HCT116 (cell line): ENCODE results near the gene TUNAR. TPM values are rescaled to one million over a fixed set of nuclear protein-coding genes. Genes with fewer than 3 reads are reported as not detected.

Source experiments
- ATAC-seq: fragments of 200-7000 bp; cut with Tn5 transposase; 2 replicates; pipeline ENCODE4 v1.9.1; 2020; ENCODE audit warnings: mild to moderate bottlenecking, moderate library complexity
- BruUV-seq: library from RNA; stranded (reverse); fragments of 400-500 nt; replicated peaks from 2 replicates; lab custom pipeline; 2021; lab: Mats Ljungman, UMichigan
- CTCF ChIA-PET: fragments of 300-600 bp; sonication (Branson Sonifier 250); formaldehyde crosslinking; loops from one replicate; lab custom pipeline; 2021; ENCODE audit warnings: antibody characterized with exemption; lab: Charles Lee
- POLR2A ChIA-PET: fragments of 300-600, 350-600 bp; sonication (Branson Sonifier 250); formaldehyde crosslinking; loops from one replicate; lab custom pipeline; 2021; ENCODE audit warnings: antibody characterized with exemption; lab: Charles Lee
- RAD21 ChIA-PET, 2 experiments: fragments of 300-600 bp; sonication (Branson Sonifier 250); formaldehyde crosslinking; loops; one replicate each; lab custom pipeline; 2023; ENCODE audit warnings: low total read pairs in 2 of 2; ENCODE audit not compliant: uncharacterized antibody in 2 of 2, unreplicated experiment in 2 of 2, low non-redundant PET in 1 of 2; lab: Charles Lee
- DNase-seq: peaks from one replicate; pipeline ENCODE4 v3.0.0-alpha.2; 2010; ENCODE audit warnings: low read depth, low spot score
- H2AFZ ChIP-seq: fragments of 200-600 bp; shearing (Covaris generic), sonication (generic); 2 replicates; pipeline ENCODE4 v1.6.1; 2017; ENCODE audit warnings: low read depth, mixed run types, mixed read lengths, antibody characterized with exemption, low read length; ENCODE audit not compliant: poor library complexity, severe bottlenecking
- H3K27ac ChIP-seq: 2 replicates; pipeline ENCODE4 v1.5.1; 2012; ENCODE audit warnings: low read depth, low read length
- H3K27me3 ChIP-seq: fragments of 200-600 bp; sonication (generic); 2 replicates; pipeline ENCODE4 v1.6.1; 2016; ENCODE audit warnings: mixed run types, low read length, mixed read lengths; ENCODE audit not compliant: insufficient read depth
- H3K36me3 ChIP-seq, 2 experiments: fragments of 200-500 bp in 1 of 2; fragments of 200-600 bp in 1 of 2; sonication (Bioruptor generic) in 1 of 2; sonication (generic) in 1 of 2; 2 replicates each; pipeline versions ENCODE4 v1.5.1 to v1.6.1; 2014 to 2016; ENCODE audit warnings: low read length in 2 of 2, inconsistent platforms in 1 of 2, mixed read lengths in 1 of 2, mixed run types in 1 of 2; ENCODE audit not compliant: insufficient read depth in 2 of 2, control insufficient read depth in 1 of 2
- H3K4me1 ChIP-seq, 2 experiments: fragments of 200-600 bp in 1 of 2; sonication (generic) in 1 of 2; 2 replicates each; pipeline versions ENCODE4 v1.5.1 to v1.6.1; 2012 to 2017; ENCODE audit warnings: low read length in 2 of 2, inconsistent platforms in 1 of 2, mild to moderate bottlenecking in 1 of 2, mixed read lengths in 1 of 2, mixed run types in 1 of 2, moderate library complexity in 1 of 2; ENCODE audit not compliant: insufficient read depth in 2 of 2, control insufficient read depth in 1 of 2
- H3K4me2 ChIP-seq: fragments of 200-600 bp; sonication (generic); 2 replicates; pipeline ENCODE4 v1.6.1; 2017; ENCODE audit warnings: mixed run types, low read length, mixed read lengths
- H3K4me3 ChIP-seq, 2 experiments: fragments of 200-600 bp in 1 of 2; sonication (generic) in 1 of 2; replicated peaks in 1 of 2; 2 replicates each; pipeline ENCODE4 v1.5.1; 2011 to 2016; ENCODE audit warnings: low read length in 2 of 2, control low read depth in 1 of 2, low read depth in 1 of 2, mild to moderate bottlenecking in 1 of 2, mixed read lengths in 1 of 2, mixed run types in 1 of 2
- H3K79me2 ChIP-seq: fragments of 200-600 bp; sonication (generic); 2 replicates; pipeline ENCODE4 v1.6.1; 2017; ENCODE audit warnings: mild to moderate bottlenecking, mixed run types, low read length, moderate library complexity, mixed read lengths; ENCODE audit not compliant: insufficient read depth
- H3K9ac ChIP-seq: fragments of 200-600 bp; sonication (generic); 2 replicates; pipeline ENCODE4 v1.6.1; 2016; ENCODE audit warnings: low read length, mixed read lengths
- H3K9me2 ChIP-seq: fragments of 200-600 bp; sonication (generic), shearing (Covaris generic); 2 replicates; pipeline ENCODE4 v1.6.1; 2017; ENCODE audit warnings: mixed run types, mild to moderate bottlenecking, moderate library complexity; ENCODE audit not compliant: insufficient read depth
- H3K9me3 ChIP-seq, 2 experiments: fragments of 200-500 bp in 1 of 2; fragments of 200-600 bp in 1 of 2; sonication (Bioruptor generic) in 1 of 2; sonication (generic) in 1 of 2; 2 replicates each; pipeline ENCODE4 v1.6.1; 2014 to 2017; ENCODE audit warnings: low read length in 2 of 2, mixed read lengths in 2 of 2, inconsistent platforms in 1 of 2, low read depth in 1 of 2, mild to moderate bottlenecking in 1 of 2, mixed run types in 1 of 2, moderate library complexity in 1 of 2; ENCODE audit not compliant: control insufficient read depth in 1 of 2, insufficient read depth in 1 of 2
- H4K20me1 ChIP-seq: fragments of 200-600 bp; sonication (generic), shearing (Covaris generic); 2 replicates; pipeline ENCODE4 v1.6.1; 2017; ENCODE audit warnings: mixed run types, mild to moderate bottlenecking, moderate library complexity; ENCODE audit not compliant: insufficient read depth
- EGR1 ChIP-seq: IDR thresholded peaks from 2 replicates; pipeline ENCODE4 v1.6.1; 2012; ENCODE audit warnings: low read depth
- EZH2 ChIP-seq: fragments of 200-600 bp; sonication (generic); IDR thresholded peaks from 2 replicates; pipeline ENCODE4 v1.6.1; 2017; ENCODE audit warnings: antibody characterized with exemption, mixed run types
- JUND ChIP-seq: IDR thresholded peaks from 2 replicates; pipeline ENCODE4 v1.6.1; 2012
- POLR2A ChIP-seq: IDR thresholded peaks from 2 replicates; pipeline ENCODE4 v1.7.0; 2011; ENCODE audit warnings: borderline replicate concordance; ENCODE audit not compliant: insufficient read depth, insufficient read length; ENCODE audit errors: extremely low read depth
- POLR2AphosphoS5 ChIP-seq: IDR thresholded peaks from 2 replicates; pipeline ENCODE4 v1.6.1; 2011; ENCODE audit warnings: mild to moderate bottlenecking, low read depth, low read length, moderate library complexity
- RAD21 ChIP-seq: IDR thresholded peaks from 2 replicates; pipeline ENCODE4 v1.6.1; 2012; ENCODE audit warnings: low read depth, mild to moderate bottlenecking
- SRF ChIP-seq: IDR thresholded peaks from 2 replicates; pipeline ENCODE4 v1.6.1; 2012; ENCODE audit warnings: low read depth
- intact Hi-C: fragments of 100-400 bp; cut with micrococcal nuclease; formaldehyde crosslinking; loops from 2 replicates; pipeline ENCODE4 v1.10.0; 2022
- total RNA-seq: library from RNA; stranded (reverse); gene quantifications from one replicate; pipeline ENCODE4 v1.2.1, GENCODE V29; 2021; ENCODE audit not compliant: unreplicated experiment
- TF ChIP-seq, protein P1 (sequence below), 3 experiments: fragments of 200-600 bp in 1 of 3; sonication (generic) in 1 of 3; IDR thresholded peaks in 2 of 3; conservative IDR thresholded peaks in 1 of 3; 2 replicates each; pipeline ENCODE4 v1.5.1; 2012 to 2017; ENCODE audit warnings: low read depth in 2 of 3, low read length in 2 of 3, antibody characterized with exemption in 1 of 3, borderline replicate concordance in 1 of 3, control low read depth in 1 of 3, mild to moderate bottlenecking in 1 of 3, mixed read lengths in 1 of 3, mixed run types in 1 of 3, moderate library complexity in 1 of 3; ENCODE audit not compliant: insufficient read depth in 1 of 3

TUNAR gene
- total RNA-seq, 1 experiment from 2014 or later, result not detected

DNA sequence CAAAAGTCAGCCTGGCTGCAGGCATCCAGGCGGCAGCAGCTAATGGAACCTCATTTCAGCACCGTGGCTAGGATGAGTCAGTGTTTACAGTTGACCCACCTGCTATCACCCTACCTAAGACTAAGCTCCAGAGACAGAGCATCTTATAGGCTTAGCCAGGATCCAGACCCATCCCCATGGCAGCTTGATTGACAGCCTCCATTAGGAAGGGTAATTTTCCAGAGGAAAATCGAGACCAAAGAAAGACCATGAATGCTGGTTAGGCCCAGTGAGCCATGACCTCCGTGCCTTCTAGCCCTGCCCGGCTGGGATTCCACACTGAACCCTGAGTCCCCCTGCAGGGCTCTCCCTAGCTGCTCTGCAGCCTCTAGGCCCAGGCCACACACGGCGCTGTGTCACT, 38.7 kb downstream of the TUNAR start:
- peak; percentile 42; the same call in 1 of the 2 replicates for ATAC-seq
- RAD21 ChIA-PET, result no interaction called here
- intact Hi-C loops, result no loop called here
- CTCF ChIA-PET, result no interaction called here
- H3K9ac ChIP-seq, result no peak overlapping the region
- no peak for DNase-seq
- no peaks in the 10 kb centered on the region for H3K4me1 ChIP-seq
- no peak overlapping the region for H3K4me3 ChIP-seq
- no peaks in the 10 kb centered on the region for H3K9me3 ChIP-seq
- no peak overlapping the region for H2AFZ ChIP-seq
- H3K79me2 ChIP-seq, result no peaks in the 10 kb centered on the region
- H3K36me3 ChIP-seq, result no peaks in the 10 kb centered on the region
- H3K27me3 ChIP-seq, result peaks cover 27% of the 10 kb centered on the region; the same call in 1 of the 2 replicates
- H3K9me2 ChIP-seq, result no peaks in the 10 kb centered on the region
- POLR2A ChIA-PET, result no interaction called here
- no peaks in the 10 kb centered on the region for H4K20me1 ChIP-seq
- H3K27ac ChIP-seq, result no peak overlapping the region
- no peak overlapping the region for H3K4me2 ChIP-seq
- no TSS peak for BruUV-seq
- TF ChIP-seq JUND, result no peak
- no peak for TF ChIP-seq EGR1
- TF ChIP-seq RAD21, result no peak

DNA sequence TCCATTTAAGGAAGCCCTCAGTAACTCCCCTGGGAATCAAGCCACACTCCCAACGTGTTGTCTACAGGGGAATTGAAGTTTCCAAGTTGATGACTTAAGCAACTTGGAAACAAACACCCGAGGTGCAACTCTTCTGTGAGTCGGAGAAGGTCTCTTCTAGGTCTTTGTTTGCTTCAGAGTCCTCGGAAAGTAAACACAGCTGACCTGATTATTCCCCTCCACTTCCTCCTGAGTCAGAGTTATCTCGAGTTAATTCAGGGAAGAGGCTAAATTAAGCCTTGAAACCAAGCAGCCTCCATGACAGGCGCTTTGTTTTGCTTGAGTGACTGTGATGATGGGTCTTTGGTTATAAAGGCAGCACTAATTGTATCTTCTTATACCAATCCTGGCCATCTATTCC, 41.8 kb downstream of the TUNAR start:
- Histone ChIP-seq H3K9ac (no peak overlapping the region), H3K4me3 (no peak overlapping the region), H3K36me3 (no peaks in the 10 kb centered on the region), H3K27me3 (peaks cover 39% of the 10 kb centered on the region), H3K4me2 (no peak overlapping the region), H3K79me2 (no peaks in the 10 kb centered on the region), H2AFZ (no peak overlapping the region), H4K20me1 (no peaks in the 10 kb centered on the region), H3K9me2 (no peaks in the 10 kb centered on the region), H3K4me1 (no peaks in the 10 kb centered on the region), H3K27ac (no peak overlapping the region), H3K9me3 (no peaks in the 10 kb centered on the region)
- CTCF ChIA-PET, result no interaction called here
- RAD21 ChIA-PET, result no interaction called here
- POLR2A ChIA-PET, result no interaction called here
- ATAC-seq (no peak), DNase-seq (no peak)
- BruUV-seq, result no TSS peak
- TF ChIP-seq SRF (no peak), EGR1 (no peak), EZH2 (no peak), POLR2AphosphoS5 (no peak), POLR2A (no peak), RAD21 (no peak)
- TF ChIP-seq, protein P1, sequence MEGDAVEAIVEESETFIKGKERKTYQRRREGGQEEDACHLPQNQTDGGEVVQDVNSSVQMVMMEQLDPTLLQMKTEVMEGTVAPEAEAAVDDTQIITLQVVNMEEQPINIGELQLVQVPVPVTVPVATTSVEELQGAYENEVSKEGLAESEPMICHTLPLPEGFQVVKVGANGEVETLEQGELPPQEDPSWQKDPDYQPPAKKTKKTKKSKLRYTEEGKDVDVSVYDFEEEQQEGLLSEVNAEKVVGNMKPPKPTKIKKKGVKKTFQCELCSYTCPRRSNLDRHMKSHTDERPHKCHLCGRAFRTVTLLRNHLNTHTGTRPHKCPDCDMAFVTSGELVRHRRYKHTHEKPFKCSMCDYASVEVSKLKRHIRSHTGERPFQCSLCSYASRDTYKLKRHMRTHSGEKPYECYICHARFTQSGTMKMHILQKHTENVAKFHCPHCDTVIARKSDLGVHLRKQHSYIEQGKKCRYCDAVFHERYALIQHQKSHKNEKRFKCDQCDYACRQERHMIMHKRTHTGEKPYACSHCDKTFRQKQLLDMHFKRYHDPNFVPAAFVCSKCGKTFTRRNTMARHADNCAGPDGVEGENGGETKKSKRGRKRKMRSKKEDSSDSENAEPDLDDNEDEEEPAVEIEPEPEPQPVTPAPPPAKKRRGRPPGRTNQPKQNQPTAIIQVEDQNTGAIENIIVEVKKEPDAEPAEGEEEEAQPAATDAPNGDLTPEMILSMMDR (IDR thresholded peaks at IDR 0.05 in 2 of 3, conservative IDR thresholded peaks at IDR 0.05 in 1 of 3; ENCODE audit: borderline replicate concordance in 1 of 3, insufficient read depth in 1 of 3, low read depth in 2 of 3, low read length in 2 of 3), result no peak
- intact Hi-C loops, result no loop called here
